Hepatocyte (in vitro differentiated cells): ENCODE results near the gene GALNTL6.

Source experiments
- EZH2 ChIP-seq: fragments of 200-600 bp; sonication (generic); IDR thresholded peaks from 2 replicates; pipeline ENCODE4 v1.6.1; 2016; ENCODE audit warnings: antibody characterized with exemption, mild to moderate bottlenecking, borderline replicate concordance
- EZH2phosphoT487 ChIP-seq: fragments of 200-600 bp; sonication (generic); IDR thresholded peaks from one replicate; pipeline ENCODE4 v1.6.1; 2018; ENCODE audit warnings: antibody characterized with exemption, mild to moderate bottlenecking, low read depth, moderate library complexity; ENCODE audit not compliant: unreplicated experiment, severe bottlenecking
- TF ChIP-seq, protein P1 (sequence below): fragments of 200-600 bp; sonication (generic); IDR thresholded peaks from 2 replicates; pipeline ENCODE4 v1.5.1; 2016; ENCODE audit warnings: antibody characterized with exemption, mild to moderate bottlenecking; ENCODE audit not compliant: poor library complexity

DNA sequence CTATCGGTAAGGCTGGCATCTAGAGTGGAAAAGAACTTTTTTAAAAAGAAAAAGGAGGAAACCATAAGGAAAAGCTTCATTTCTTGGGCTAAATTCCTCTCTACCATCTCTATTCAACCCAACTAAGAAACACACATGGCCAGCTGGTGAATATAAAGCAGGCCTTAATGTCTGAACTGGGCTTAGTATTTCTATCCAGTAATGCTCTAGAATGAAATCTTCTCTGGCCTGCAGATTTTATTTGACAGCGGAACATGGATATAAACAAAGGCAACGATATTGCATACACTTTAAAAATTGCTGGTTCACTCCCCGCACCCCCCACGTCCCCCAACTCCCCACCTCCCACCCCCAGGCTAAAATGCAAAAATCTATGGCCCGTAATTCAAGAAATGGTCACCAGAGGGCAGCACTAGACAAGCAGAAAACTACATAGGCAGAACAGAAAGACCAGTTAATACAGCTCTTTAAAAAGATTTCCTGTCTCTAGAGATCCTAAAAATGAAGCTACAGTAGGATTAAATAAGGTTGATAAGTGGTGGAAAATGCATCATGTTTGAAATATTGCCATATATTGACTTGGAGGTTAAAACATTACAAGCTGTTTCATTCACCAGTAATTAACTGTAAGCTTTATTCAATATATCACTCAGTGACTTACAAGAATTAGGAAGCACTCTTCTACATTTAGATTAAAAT is 1200.2 kb downstream of the GALNTL6 start:
- TF ChIP-seq, protein P1, sequence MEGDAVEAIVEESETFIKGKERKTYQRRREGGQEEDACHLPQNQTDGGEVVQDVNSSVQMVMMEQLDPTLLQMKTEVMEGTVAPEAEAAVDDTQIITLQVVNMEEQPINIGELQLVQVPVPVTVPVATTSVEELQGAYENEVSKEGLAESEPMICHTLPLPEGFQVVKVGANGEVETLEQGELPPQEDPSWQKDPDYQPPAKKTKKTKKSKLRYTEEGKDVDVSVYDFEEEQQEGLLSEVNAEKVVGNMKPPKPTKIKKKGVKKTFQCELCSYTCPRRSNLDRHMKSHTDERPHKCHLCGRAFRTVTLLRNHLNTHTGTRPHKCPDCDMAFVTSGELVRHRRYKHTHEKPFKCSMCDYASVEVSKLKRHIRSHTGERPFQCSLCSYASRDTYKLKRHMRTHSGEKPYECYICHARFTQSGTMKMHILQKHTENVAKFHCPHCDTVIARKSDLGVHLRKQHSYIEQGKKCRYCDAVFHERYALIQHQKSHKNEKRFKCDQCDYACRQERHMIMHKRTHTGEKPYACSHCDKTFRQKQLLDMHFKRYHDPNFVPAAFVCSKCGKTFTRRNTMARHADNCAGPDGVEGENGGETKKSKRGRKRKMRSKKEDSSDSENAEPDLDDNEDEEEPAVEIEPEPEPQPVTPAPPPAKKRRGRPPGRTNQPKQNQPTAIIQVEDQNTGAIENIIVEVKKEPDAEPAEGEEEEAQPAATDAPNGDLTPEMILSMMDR, result peak; percentile 81
- TF ChIP-seq EZH2, result no peak
- TF ChIP-seq EZH2phosphoT487, result no peak
